ENCODE results near the gene FARS2. TPM values are rescaled to one million over a fixed set of nuclear protein-coding genes. Genes with fewer than 3 reads are reported as not detected.

FARS2 gene
- total and polyA plus RNA-seq, 7 donors: 10.6 to 17.5 (median 14.4) TPM

DNA sequence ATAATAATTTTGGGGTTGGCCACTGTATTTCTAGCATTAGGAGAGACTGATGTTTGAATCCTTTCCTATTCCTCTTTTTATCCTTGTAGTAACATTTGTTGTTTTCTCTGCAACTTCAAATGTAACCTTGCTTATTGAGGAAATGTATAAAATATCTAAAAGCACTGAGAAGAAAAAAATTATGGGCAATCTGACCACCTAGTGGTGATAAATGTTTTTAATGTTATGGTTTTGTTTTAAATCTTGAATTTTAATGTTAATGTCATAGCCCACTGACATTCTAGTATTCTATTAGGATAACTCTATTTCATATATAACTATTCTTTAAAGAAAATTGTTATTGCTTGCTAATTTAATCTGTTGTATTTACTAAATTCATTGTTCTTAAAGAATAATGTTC lies 134.4 kb downstream of the FARS2 start:
- Histone ChIP-seq H3K9me3 (no peaks in the 10 kb centered on the region), H3K27ac (no peak overlapping the region), H3K36me3 (ENCODE audit: insufficient read depth in 1 of 2, low read depth in 1 of 2) (no peaks in the 10 kb centered on the region), H3K4me1 (no peaks in the 10 kb centered on the region), H3K27me3 (ENCODE audit: insufficient read depth in 3 of 3, low read length in 2 of 3) (no peaks in the 10 kb centered on the region), H3K4me3 (no peak overlapping the region)
- intact Hi-C loops (cut with DNase I): loop anchor here in 1 of 2 donors (10.0 kb wide), 1 partner anchor 181 kb away; no protein-coding TSS in a partner anchor
- DNase-seq: no peak
- ATAC-seq: no peak
- TF ChIP-seq, protein P1, sequence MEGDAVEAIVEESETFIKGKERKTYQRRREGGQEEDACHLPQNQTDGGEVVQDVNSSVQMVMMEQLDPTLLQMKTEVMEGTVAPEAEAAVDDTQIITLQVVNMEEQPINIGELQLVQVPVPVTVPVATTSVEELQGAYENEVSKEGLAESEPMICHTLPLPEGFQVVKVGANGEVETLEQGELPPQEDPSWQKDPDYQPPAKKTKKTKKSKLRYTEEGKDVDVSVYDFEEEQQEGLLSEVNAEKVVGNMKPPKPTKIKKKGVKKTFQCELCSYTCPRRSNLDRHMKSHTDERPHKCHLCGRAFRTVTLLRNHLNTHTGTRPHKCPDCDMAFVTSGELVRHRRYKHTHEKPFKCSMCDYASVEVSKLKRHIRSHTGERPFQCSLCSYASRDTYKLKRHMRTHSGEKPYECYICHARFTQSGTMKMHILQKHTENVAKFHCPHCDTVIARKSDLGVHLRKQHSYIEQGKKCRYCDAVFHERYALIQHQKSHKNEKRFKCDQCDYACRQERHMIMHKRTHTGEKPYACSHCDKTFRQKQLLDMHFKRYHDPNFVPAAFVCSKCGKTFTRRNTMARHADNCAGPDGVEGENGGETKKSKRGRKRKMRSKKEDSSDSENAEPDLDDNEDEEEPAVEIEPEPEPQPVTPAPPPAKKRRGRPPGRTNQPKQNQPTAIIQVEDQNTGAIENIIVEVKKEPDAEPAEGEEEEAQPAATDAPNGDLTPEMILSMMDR (IDR thresholded peaks at IDR 0.05): no peak

DNA sequence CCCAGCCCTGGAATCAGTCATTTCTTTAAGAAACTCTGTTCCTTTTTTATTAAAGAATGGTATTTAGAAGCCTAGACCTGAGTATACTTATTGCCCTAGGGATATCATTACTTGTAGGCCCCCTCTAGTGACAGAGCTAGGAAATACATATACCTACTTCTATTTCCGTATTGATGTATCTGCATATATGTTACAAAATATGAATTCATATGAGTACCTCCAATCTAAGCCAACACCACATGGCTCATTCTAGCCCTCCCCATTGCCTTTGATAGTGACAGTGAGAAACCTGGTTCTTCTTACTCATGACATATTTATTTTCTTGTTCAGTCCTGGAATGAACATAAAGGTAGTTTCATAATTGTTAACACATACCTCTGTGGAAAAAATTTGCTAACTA lies 137.2 kb downstream of the FARS2 start:
- Histone ChIP-seq H3K27ac (no peak overlapping the region), H3K9me3 (peaks cover 10% of the 10 kb centered on the region), H3K36me3 (ENCODE audit: insufficient read depth in 1 of 2, low read depth in 1 of 2) (no peaks in the 10 kb centered on the region), H3K4me3 (no peak overlapping the region), H3K27me3 (ENCODE audit: insufficient read depth in 3 of 3, low read length in 2 of 3) (no peaks in the 10 kb centered on the region), H3K4me1 (no peaks in the 10 kb centered on the region)
- peak in 2 of 4 donors; percentile 40 to 61 for ATAC-seq
- WGBS, 3 donors: 30 to 47% (median 44%) methylated on average over 1 of the region's 1 CpG
- TF ChIP-seq, protein P1 (IDR thresholded peaks at IDR 0.05): peak; percentile 43
- intact Hi-C loops (cut with DNase I): loop anchor here in 1 of 2 donors (10.0 kb wide), 1 partner anchor 184 kb away; no protein-coding TSS in a partner anchor
- no peak for DNase-seq

DNA sequence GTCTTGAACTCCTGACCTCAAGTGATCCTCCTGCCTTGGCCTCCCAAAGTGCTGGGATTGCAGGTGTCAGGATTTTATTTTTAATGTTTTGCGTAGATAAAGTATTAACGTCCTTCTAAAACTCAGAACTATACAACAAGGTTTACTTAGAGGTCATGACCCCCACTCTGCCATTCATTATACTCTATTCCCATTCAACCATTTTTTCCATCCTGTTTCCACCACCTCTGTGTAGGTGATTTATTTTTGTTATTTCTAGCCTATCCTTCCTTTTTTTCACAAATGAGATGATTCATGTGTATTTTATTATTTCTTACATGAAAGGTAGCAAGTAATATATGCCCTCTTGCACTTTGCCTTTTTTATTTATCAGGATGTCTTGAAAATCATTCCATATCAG lies 138.1 kb downstream of the FARS2 start:
- Histone ChIP-seq H3K4me1 (no peaks in the 10 kb centered on the region), H3K27ac (no peak overlapping the region), H3K4me3 (no peak overlapping the region), H3K27me3 (ENCODE audit: insufficient read depth in 3 of 3, low read length in 2 of 3) (no peaks in the 10 kb centered on the region), H3K36me3 (ENCODE audit: insufficient read depth in 1 of 2, low read depth in 1 of 2) (no peaks in the 10 kb centered on the region), H3K9me3 (peaks cover 10% of the 10 kb centered on the region)
- intact Hi-C loops (cut with DNase I): loop anchor here in 1 of 2 donors (10.0 kb wide), 1 partner anchor 185 kb away; no protein-coding TSS in a partner anchor
- no peak for ATAC-seq
- 91 to 96% (median 92%) methylated on average over 2 of the region's 2 CpGs for WGBS, 3 donors
- DNase-seq: no peak
- TF ChIP-seq, protein P1 (IDR thresholded peaks at IDR 0.05): no peak

DNA sequence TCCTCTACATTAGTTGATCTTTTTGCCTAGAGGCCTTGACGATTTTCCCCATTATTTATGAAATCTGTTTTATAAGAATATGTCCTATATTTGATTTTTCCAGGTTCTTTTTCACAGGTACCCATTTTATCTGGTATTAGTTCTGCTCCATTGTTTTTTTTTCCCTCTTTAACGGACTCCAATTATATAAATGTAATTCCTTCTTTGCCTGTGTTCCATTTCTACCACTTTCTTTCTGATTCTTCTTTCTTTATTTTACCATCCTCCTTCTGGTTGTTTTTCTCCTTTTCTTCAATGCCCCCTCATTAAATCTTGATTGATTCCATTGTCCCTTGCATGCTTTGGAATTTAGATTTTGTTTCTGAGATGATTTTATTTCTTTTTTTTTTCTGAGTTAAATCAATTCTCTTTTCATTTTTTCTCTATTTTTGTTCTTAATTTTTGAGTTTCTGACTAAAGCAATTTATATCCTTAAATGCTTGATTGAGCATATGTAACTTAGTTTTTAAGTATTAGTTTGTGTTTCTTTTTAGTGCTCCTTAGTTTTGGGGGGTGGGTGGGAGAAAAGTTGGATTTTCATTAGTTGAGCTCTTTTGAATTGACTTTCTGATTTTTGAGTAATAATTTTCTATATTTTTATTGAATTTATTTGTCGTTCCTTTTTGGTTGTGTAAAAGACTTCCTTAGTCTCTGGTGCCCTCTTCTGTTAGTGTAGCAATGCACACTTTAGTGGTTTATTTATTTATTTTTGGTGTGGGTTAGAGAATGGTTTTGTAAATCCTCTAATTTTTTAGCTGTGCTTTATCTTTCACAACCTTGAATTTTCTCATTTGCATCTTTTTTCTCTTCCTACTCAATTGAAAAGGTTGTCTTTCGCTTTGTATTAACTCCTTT lies 140.8 kb downstream of the FARS2 start:
- TF ChIP-seq, protein P1 (IDR thresholded peaks at IDR 0.05): peak; percentile 68
- Histone ChIP-seq H3K4me3 (no peak overlapping the region), H3K4me1 (no peaks in the 10 kb centered on the region), H3K27ac (no peak overlapping the region), H3K36me3 (ENCODE audit: insufficient read depth in 1 of 2, low read depth in 1 of 2) (no peaks in the 10 kb centered on the region), H3K27me3 (ENCODE audit: insufficient read depth in 3 of 3, low read length in 2 of 3) (no peaks in the 10 kb centered on the region), H3K9me3 (peaks cover 10% of the 10 kb centered on the region)
- WGBS, 3 donors: 85 to 88% (median 86%) methylated on average over 4 of the region's 4 CpGs
- DNase-seq (no peak), ATAC-seq (peak in 1 of 4 donors; percentile 50)
- intact Hi-C loops (cut with DNase I): loop anchor here (2.0 kb wide), 1 partner anchor 259 kb away; no protein-coding TSS in a partner anchor
